NCI-H146 treated with DMSO at 0.1 percent for 48 hours (cell line): Measurements from ENCODE around the gene TDRD10.

ENCODE experiments used
- DNase-seq: peaks from one replicate; lab custom pipeline; 2025; ENCODE audit not compliant: unreplicated experiment; lab: John Stamatoyannopoulos, UW

Gene TDRD10

GRCh38 chr1:154552036-154552435, 50.0 kb downstream of the TDRD10 start:
- DNase-seq, result no peak

GRCh38 chr1:154553056-154554030, 51.3 kb downstream of the TDRD10 start:
- DNase-seq, result no peak

GRCh38 chr1:154556422-154556821, 54.4 kb downstream of the TDRD10 start:
- DNase-seq, result no peak

DNA sequence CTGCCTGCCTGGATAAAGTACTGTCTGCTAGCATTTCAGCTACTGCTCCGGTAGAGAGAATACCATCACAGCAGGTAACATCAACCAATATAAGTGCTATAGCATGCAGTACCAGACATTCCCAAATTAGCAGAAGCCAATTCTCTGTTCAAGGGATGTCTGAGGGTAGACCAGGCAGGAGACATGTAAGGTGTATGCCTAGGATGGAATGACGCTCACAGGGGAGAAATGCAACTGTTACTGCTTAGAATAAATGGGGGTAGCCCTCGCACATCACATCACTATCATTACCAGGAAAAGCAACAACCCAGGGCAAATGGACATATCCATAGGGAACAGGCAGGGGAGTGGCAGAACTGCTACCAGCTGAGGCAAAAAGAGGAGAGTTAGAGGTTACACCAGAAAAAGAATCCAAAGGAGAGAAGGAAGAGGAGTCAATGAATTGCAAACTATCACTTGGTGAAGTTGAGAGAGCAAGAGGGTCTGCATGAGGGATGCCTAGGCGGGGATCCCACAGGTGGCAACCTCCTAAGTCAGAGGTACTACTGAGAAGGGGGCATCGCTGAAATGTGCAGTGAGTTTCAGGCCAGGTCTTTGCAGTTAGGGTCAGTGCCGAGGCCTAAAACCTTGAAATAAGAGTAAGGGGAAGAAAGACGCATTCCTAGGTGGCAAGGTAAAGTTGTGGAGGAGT, 55.4 kb downstream of the TDRD10 start:
- DNase-seq, result no peak

DNA sequence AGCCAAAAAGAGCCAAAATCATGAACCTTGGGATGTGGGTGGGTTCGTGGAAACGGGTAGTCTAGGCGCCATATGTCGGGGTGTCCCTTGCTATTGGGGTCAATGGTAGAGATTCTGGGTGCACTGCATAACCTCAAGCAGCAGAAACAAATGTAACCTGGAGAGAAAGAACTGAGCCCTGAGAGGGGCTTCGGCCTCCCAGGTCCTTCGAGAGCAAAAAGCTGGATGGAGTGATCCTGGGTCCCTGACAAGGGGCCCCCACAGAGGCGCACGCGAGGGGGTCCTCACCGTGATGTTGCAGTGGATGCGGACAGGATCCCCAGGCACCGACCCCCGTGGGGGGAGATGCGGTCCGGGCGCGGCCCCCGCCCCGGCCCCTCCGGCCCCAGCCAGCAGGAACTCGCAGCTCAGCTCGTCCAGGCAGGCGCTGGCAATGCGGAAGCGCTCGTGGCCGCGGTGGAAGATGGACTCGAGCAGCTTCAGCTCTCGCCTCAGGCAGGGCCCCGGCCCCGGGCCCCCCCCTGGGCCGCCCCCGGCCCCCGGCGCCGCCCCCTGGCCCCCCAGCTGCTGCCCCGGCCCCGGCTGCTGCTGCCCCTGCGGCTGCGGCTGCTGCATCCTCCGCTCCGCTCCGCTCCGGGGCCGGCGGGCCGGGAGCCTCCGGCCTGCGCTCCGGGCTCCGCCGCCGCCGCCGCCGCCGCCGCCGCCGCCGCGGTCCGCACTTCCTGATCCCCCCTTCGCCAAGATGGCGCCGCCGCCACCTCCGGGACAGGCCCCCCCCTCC, 56.1 kb downstream of the TDRD10 start, which contains the start of gene UBE2Q1:
Gene UBE2Q1, minus strand, starts transcription at position 724 of the 781 bp plus-strand sequence. Its CDS starts 109 bp downstream, at position 615.
- no peak for DNase-seq

- DNase-seq, result peak; percentile 96
Observed at GRCh38 chr1:154558720-154559465, 56.9 kb downstream of the TDRD10 start.

DNA sequence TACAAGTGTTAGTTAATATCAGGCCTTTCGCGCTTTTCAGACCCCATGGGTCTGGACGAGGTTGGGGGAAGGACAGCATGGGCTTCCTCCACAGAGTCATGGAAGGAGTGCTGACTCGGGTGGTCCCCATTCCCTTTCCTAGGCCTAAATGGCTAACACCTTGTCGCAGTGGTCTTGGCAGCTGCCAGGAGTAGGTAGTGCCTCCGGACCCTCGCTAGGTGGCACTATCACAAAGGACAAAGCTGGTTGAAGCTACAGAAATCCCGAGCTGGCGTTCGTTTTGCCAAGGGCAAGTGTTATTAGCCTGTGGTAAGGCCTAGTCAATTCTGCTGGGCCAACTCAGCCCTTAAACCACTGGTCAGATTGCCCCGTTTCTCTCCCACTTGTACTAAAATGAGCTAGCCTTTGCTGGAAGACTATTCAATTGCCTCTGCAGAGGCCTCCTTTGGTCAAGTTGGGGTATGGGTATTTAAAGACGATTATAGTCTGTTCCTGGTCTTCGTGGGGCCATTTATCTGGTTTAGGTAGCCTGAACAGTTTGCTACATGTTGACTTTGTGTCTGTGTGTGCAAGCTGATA, 57.5 kb downstream of the TDRD10 start:
- peak; percentile 90 for DNase-seq

DNA sequence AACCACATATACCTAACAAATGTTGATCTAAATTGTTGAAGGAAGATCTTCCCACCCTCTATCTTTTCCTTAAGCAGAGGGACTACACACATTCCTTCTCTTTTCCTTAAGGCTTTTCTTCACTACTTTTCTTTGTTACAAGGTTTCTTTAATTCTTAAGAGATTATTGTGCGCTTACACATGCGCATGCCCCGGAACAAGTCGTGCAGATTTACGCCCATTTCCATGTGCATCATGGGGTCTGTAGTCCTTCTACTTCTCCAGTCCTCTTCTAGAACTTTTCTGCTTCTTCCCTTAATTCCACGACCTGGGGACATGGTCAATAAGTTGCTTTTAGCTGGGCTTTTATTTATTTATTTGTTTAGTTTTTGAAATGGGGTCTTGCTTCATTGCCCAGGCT, 63.9 kb downstream of the TDRD10 start:
- DNase-seq, result no peak

GRCh38 chr1:154567386-154568156, 65.6 kb downstream of the TDRD10 start, which contains the start of gene CHRNB2:
Gene CHRNB2, plus strand, starts transcription at chr1:154567778. Its CDS starts 267 bp downstream, at chr1:154568045.
- DNase-seq, result peak; percentile 63

DNA sequence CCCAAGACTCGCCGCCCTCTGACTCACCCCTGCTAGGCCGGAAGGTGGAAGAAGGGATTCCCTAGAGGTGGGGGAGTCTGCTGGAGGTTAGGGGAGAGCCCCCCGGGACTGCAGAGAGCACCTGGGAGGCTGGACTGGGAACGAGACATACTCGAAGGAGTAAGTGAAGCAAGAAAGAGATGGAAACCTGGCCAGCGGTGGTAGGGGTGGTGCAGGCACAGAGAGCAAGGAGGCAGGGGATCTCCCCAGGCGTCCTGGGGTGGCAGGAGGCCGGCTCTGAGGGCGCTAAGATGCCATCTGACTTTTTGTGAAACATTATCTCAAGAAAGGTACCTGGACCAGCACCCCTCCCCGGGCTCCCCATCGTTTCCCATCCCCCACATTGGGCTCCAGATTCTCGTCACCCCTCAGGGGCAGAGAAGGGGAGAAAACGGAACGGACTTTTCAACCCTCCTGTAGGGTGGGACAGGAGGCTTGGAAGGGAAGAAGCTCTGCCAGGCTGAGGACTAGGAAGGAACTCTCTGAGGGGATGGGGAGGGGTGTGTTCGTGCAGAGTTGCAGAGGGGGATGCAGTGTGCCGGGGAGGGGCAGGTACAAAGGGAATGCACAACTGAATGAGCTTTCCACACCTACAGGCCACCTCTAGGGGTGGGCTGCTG, 66.3 kb downstream of the TDRD10 start:
- DNase-seq, result no peak

- no peak for DNase-seq
Observed at GRCh38 chr1:154571244-154571963, 69.4 kb downstream of the TDRD10 start.

- DNase-seq, result no peak
Observed at GRCh38 chr1:154571964-154572288, 69.9 kb downstream of the TDRD10 start.

- DNase-seq, result no peak
Observed at GRCh38 chr1:154572468-154573167, 70.6 kb downstream of the TDRD10 start.

GRCh38 chr1:154573168-154573510, 71.1 kb downstream of the TDRD10 start:
- DNase-seq, result no peak

GRCh38 chr1:154574716-154575115, 72.7 kb downstream of the TDRD10 start:
- DNase-seq, result no peak

DNA sequence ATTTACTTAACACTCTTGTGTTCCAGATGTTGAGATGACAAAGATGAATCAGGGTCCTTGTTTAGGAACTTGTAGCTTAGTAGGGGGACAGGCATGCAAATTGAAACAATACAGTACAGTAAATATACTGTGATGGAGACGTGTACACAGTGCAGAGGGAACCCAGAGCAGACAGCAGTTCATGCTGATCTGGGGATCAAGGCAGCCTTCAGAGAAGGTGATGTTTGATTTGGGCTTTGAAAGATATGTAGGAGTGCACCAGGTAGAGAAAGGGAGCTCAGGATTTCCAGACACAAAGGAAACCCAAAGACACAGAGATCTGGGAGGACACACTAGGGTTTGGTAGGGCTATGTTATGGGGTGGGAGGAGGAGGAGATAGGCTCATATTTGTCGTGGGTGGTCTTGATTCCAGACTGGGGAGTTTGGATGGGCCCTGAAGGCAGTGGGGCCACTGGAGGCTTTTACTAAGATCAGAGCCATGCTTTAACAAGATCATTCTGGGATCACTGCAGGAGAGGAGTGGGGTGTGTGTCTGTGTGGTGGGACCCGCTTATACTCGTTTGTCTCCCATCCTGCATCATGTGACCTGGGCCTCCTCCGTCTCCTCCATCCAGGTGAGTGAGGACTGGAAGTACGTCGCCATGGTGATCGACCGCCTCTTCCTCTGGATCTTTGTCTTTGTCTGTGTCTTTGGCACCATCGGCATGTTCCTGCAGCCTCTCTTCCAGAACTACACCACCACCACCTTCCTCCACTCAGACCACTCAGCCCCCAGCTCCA, 73.3 kb downstream of the TDRD10 start:
- no peak for DNase-seq
